Astrocyte (in vitro differentiated cells and primary cell): Measurements from ENCODE around the gene FAM241B. TPM values are rescaled to one million over a fixed set of nuclear protein-coding genes. Genes with fewer than 3 reads are reported as not detected.

Experiments used
- DNase-seq: peaks from one replicate; pipeline ENCODE4 v3.0.0-alpha.2; 2010; ENCODE audit warnings: low read depth
- FAIRE-seq: peaks from 2 replicates; lab custom pipeline; 2011; peaks lifted over from hg19 to GRCh38; lab: Jason Lieb, UNC
- H2AFZ ChIP-seq: 2 replicates; pipeline ENCODE4 v1.6.0; 2012; ENCODE audit warnings: low read depth, low read length, inconsistent platforms
- H3K27ac ChIP-seq: 2 replicates; pipeline ENCODE4 v1.5.1; 2011; ENCODE audit warnings: low read depth, low read length, inconsistent platforms
- H3K27me3 ChIP-seq: 2 replicates; pipeline ENCODE4 v1.6.0; 2011; ENCODE audit warnings: low read length, inconsistent platforms; ENCODE audit not compliant: insufficient read depth
- H3K36me3 ChIP-seq: 2 replicates; pipeline ENCODE4 v1.5.1; 2011; ENCODE audit warnings: low read length, inconsistent platforms; ENCODE audit not compliant: insufficient read depth
- H3K4me1 ChIP-seq: 2 replicates; pipeline ENCODE4 v1.5.1; 2011; ENCODE audit warnings: low read length, inconsistent platforms; ENCODE audit not compliant: insufficient read depth
- H3K4me2 ChIP-seq: 2 replicates; pipeline ENCODE4 v1.6.0; 2012; ENCODE audit warnings: low read length, inconsistent platforms
- H3K4me3 ChIP-seq: 2 replicates; pipeline ENCODE4 v1.5.1; 2011; ENCODE audit warnings: low read depth, mild to moderate bottlenecking, low read length, inconsistent platforms; ENCODE audit not compliant: insufficient read depth
- H3K79me2 ChIP-seq: 2 replicates; pipeline ENCODE4 v1.6.0; 2012; ENCODE audit warnings: mild to moderate bottlenecking, low read length, inconsistent platforms; ENCODE audit not compliant: insufficient read depth
- H3K9ac ChIP-seq: 2 replicates; pipeline ENCODE4 v1.6.0; 2012; ENCODE audit warnings: mild to moderate bottlenecking, low read length, inconsistent platforms
- H3K9me3 ChIP-seq: 2 replicates; pipeline ENCODE4 v1.5.1; 2012; ENCODE audit warnings: low read depth, mild to moderate bottlenecking, low read length, inconsistent platforms; ENCODE audit not compliant: insufficient read depth
- H4K20me1 ChIP-seq: 2 replicates; pipeline ENCODE4 v1.6.0; 2012; ENCODE audit warnings: low read length, inconsistent platforms; ENCODE audit not compliant: insufficient read depth
- H3K27ac Mint-ChIP-seq: one replicate; pipeline ENCODE4 v1.8.0; 2021; ENCODE audit warnings: mild to moderate bottlenecking, mixed read lengths; ENCODE audit not compliant: unreplicated experiment
- H3K27me3 Mint-ChIP-seq: one replicate; pipeline ENCODE4 v1.8.0; 2021; ENCODE audit warnings: low read depth, mixed read lengths; ENCODE audit not compliant: unreplicated experiment
- H3K36me3 Mint-ChIP-seq: one replicate; pipeline ENCODE4 v1.8.0; 2021; ENCODE audit warnings: low read depth, mixed read lengths; ENCODE audit not compliant: unreplicated experiment
- H3K4me1 Mint-ChIP-seq: one replicate; pipeline ENCODE4 v1.8.0; 2021; ENCODE audit warnings: low read depth, mixed read lengths; ENCODE audit not compliant: unreplicated experiment
- H3K4me3 Mint-ChIP-seq: one replicate; pipeline ENCODE4 v1.8.0; 2021; ENCODE audit warnings: mild to moderate bottlenecking, moderate library complexity, mixed read lengths; ENCODE audit not compliant: unreplicated experiment
- H3K9me3 Mint-ChIP-seq: one replicate; pipeline ENCODE4 v1.8.0; 2021; ENCODE audit warnings: mild to moderate bottlenecking, mixed read lengths; ENCODE audit not compliant: unreplicated experiment
- EZH2 ChIP-seq: IDR thresholded peaks from 2 replicates; pipeline ENCODE4 v1.6.1; 2012; ENCODE audit warnings: mild to moderate bottlenecking, low read length, inconsistent platforms; ENCODE audit not compliant: insufficient read depth
- total RNA-seq: library from RNA; stranded (reverse); gene quantifications from 2 replicates; pipeline ENCODE4 v1.2.1, GENCODE V29; 2021
- TF ChIP-seq, protein P1 (sequence below): IDR thresholded peaks from 2 replicates; pipeline ENCODE4 v1.5.1; 2011; ENCODE audit warnings: low read depth, mild to moderate bottlenecking, inconsistent platforms, low read length, moderate library complexity; ENCODE audit not compliant: insufficient read depth

The FAM241B gene
- total RNA-seq, 1 donor from 2014 or later, result 4.4 TPM

DNA sequence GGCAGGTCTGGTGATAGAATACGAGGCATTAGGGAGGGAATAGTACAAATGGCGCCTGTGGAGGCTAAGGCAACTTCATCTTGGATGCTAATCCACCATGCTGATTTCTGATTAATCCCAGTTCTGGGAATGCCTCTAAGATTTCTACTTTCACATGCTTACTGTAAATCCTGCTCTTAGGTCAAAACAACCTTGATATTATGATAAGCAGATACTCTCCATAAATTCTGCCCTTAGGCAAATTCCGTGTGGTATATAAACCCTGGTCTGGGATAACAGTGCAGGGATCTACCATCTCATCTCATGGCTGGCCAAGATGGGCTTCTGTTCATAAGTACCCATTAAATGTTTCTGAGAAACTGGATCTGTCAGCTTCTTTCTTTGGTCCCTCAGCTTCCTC lies 45.4 kb upstream of the FAM241B start:
- TF ChIP-seq EZH2, result no peak
- TF ChIP-seq, protein P1, sequence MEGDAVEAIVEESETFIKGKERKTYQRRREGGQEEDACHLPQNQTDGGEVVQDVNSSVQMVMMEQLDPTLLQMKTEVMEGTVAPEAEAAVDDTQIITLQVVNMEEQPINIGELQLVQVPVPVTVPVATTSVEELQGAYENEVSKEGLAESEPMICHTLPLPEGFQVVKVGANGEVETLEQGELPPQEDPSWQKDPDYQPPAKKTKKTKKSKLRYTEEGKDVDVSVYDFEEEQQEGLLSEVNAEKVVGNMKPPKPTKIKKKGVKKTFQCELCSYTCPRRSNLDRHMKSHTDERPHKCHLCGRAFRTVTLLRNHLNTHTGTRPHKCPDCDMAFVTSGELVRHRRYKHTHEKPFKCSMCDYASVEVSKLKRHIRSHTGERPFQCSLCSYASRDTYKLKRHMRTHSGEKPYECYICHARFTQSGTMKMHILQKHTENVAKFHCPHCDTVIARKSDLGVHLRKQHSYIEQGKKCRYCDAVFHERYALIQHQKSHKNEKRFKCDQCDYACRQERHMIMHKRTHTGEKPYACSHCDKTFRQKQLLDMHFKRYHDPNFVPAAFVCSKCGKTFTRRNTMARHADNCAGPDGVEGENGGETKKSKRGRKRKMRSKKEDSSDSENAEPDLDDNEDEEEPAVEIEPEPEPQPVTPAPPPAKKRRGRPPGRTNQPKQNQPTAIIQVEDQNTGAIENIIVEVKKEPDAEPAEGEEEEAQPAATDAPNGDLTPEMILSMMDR, result no peak
- Histone ChIP-seq H3K4me3 (no peak overlapping the region), H3K79me2 (no peaks in the 10 kb centered on the region), H3K9ac (no peak overlapping the region), H3K36me3 (no peaks in the 10 kb centered on the region), H3K4me2 (no peak overlapping the region), H3K4me1 (no peaks in the 10 kb centered on the region), H3K27me3 (peaks cover 33% of the 10 kb centered on the region), H4K20me1 (no peaks in the 10 kb centered on the region), H3K9me3 (no peaks in the 10 kb centered on the region), H3K27ac (no peak overlapping the region), H2AFZ (no peak overlapping the region)
- no peaks in the 10 kb centered on the region for H3K36me3 Mint-ChIP-seq
- no peak overlapping the region for H3K4me3 Mint-ChIP-seq
- H3K9me3 Mint-ChIP-seq, result peaks cover 8% of the 10 kb centered on the region
- H3K27ac Mint-ChIP-seq, result no peak overlapping the region
- DNase-seq (no peak), FAIRE-seq (no peak)
- H3K4me1 Mint-ChIP-seq, result no peaks in the 10 kb centered on the region
- peaks cover 44% of the 10 kb centered on the region for H3K27me3 Mint-ChIP-seq

DNA sequence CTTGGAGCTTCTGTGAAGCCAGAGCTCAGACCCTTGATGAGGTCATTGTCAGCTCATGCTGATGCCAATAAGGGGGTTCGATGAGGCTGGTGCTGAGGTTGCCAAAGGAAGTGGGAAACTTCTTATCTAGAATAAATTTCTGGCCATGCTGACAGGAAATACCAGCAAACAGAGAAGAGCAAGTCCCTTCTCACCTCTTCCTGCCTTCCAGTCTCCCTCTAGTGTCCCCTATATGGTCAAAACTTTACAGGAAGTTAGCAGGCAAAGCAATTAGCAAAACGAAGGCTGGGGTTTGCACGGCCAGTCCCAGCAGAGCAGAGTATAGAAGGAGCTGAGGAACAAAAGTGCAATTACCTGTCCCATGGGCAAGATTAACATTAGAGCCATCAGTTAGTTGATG lies 41.7 kb upstream of the FAM241B start:
- H3K4me1 ChIP-seq, result no peaks in the 10 kb centered on the region
- FAIRE-seq (no peak), DNase-seq (no peak)
- H3K36me3 Mint-ChIP-seq, result no peaks in the 10 kb centered on the region
- no peak overlapping the region for H3K9ac ChIP-seq
- no peak overlapping the region for H3K4me2 ChIP-seq
- no peak overlapping the region for H3K27ac ChIP-seq
- TF ChIP-seq, protein P1, result no peak
- TF ChIP-seq EZH2, result no peak
- H4K20me1 ChIP-seq, result no peaks in the 10 kb centered on the region
- H3K36me3 ChIP-seq, result no peaks in the 10 kb centered on the region
- H3K9me3 Mint-ChIP-seq, result peaks cover 4% of the 10 kb centered on the region
- no peaks in the 10 kb centered on the region for H3K4me1 Mint-ChIP-seq
- no peaks in the 10 kb centered on the region for H3K79me2 ChIP-seq
- H3K9me3 ChIP-seq, result no peaks in the 10 kb centered on the region
- H3K27me3 Mint-ChIP-seq, result peaks cover 22% of the 10 kb centered on the region
- H3K27ac Mint-ChIP-seq, result no peak overlapping the region
- H2AFZ ChIP-seq, result no peak overlapping the region
- H3K4me3 ChIP-seq, result no peak overlapping the region
- peaks cover 14% of the 10 kb centered on the region for H3K27me3 ChIP-seq
- H3K4me3 Mint-ChIP-seq, result no peak overlapping the region

DNA sequence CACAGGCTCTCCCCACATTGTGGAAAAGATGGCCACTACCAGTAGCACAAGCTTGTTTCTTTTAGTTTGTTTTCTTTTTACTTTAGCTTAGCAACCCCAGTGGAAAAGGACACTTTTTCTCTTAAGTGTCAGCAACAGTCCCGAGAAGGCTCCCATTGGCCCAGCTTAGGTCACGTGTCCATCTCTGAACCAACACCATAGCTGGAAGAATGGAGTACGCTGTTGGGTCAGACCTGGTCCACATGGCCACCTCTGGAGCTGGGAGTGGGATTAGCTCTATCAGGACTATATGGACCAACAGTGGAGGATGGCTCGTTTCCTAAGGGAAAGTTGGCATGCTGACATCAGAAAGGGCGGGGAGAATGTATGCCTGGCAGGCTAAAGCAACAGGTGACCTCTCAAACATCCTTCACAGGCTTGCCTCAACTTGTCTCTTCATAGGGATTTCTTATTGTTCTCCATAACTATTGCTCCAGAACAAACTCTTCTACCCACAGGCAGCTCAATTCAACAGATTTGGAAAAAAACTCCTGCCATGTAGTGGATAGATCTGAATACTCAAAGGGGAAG lies 29.2 kb upstream of the FAM241B start:
- no peak overlapping the region for H3K4me2 ChIP-seq
- no peak overlapping the region for H3K27ac ChIP-seq
- Mint-ChIP-seq H3K27ac (no peak overlapping the region), H3K4me3 (no peak overlapping the region), H3K36me3 (no peaks in the 10 kb centered on the region), H3K9me3 (peaks cover 13% of the 10 kb centered on the region), H3K4me1 (no peaks in the 10 kb centered on the region), H3K27me3 (peaks cover 60% of the 10 kb centered on the region)
- H3K4me1 ChIP-seq, result no peaks in the 10 kb centered on the region
- H3K36me3 ChIP-seq, result no peaks in the 10 kb centered on the region
- no peak overlapping the region for H3K9ac ChIP-seq
- no peak for FAIRE-seq
- no peaks in the 10 kb centered on the region for H4K20me1 ChIP-seq
- H3K4me3 ChIP-seq, result no peak overlapping the region
- no peak for DNase-seq
- H3K79me2 ChIP-seq, result no peaks in the 10 kb centered on the region
- H2AFZ ChIP-seq, result no peak overlapping the region
- TF ChIP-seq EZH2, result no peak
- TF ChIP-seq, protein P1, result no peak
- no peaks in the 10 kb centered on the region for H3K9me3 ChIP-seq
- H3K27me3 ChIP-seq, result peaks cover 20% of the 10 kb centered on the region
